ENCODE data around the gene CFAP73. TPM values are rescaled to one million over a fixed set of nuclear protein-coding genes. Genes with fewer than 3 reads are reported as not detected.
"Not testable (repeated sequence)": the region's sequence is repeated elsewhere in the genome, so short reads cannot be mapped to it uniquely, and the experiment has no call there.

The CFAP73 gene
- polyA plus RNA-seq, 4 donors, result 0.91 to 1.5 (median 1.1) TPM

DNA sequence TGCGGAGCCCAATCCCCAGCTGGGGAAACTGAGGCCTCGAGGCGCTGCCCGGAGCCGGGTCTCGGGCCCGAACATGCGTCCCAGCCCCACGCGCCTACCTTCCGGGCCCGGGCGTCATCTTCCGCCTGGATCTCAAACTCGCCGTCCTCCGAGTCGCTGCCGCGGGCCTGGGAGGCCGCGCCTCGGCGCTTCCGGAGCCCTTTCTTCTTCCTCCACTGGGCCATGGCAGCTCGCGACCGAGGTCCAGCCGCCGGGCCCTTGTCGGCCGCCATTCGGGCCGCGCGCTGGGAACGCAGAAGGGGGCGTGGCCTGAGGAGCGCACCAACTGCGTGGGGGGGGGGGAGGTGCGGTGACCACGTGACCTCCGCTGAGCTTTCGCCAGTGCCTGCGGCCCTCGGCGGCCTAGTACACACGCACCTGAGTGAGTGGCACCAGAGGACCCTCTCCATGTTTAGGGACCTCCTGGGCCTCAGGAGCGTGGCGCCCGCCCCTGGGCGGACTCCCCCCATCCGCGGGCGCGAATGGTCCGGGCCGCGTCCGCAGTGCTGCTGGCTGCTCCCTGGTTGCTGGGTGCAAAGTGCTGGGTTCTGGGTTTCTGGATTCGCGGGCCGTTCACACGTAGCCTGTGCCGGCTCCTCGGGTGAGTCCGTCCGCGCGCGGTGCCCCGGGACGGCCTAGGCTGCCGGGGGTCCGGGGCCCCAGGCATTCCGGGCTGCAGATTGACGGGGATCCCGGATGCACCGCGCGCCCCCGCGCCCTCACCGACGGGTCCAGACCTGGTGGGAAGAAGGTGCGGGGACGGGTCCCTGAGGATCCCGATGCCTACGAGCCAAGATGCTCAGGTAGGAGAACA lies 35.9 kb downstream of the CFAP73 start, which contains the start of the genes DDX54 and RITA1:
Gene DDX54 (minus strand): TSS at position 299 of the 853 bp plus-strand sequence. CDS start 27 bp downstream, at position 272.
Gene RITA1 (plus strand): TSS at position 542 of the 853 bp plus-strand sequence. CDS start 1,026 bp downstream, outside the sequence.
- DNase-seq (ENCODE audit: low read depth in 4 of 4, low spot score in 3 of 4), result peak; percentile 56 to 91 (median 71)

DNA sequence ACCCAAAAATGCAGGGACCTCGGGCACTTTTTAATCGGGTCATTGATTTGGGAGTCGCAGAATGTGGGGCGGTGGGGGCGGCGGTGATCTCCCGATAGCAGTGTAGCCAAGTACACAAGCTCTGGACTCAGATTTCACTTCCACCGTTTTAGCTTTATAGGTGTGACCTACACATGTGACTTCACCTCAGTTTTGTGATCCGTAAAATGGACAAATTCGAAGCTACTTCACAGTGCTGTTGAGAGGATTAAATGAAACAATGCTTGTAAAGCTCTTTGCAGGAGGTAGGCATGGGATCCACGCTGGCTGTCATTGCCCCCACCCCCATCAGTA lies 36.5 kb downstream of the CFAP73 start:
- DNase-seq (ENCODE audit: low read depth in 4 of 4, low spot score in 3 of 4), result no peak

DNA sequence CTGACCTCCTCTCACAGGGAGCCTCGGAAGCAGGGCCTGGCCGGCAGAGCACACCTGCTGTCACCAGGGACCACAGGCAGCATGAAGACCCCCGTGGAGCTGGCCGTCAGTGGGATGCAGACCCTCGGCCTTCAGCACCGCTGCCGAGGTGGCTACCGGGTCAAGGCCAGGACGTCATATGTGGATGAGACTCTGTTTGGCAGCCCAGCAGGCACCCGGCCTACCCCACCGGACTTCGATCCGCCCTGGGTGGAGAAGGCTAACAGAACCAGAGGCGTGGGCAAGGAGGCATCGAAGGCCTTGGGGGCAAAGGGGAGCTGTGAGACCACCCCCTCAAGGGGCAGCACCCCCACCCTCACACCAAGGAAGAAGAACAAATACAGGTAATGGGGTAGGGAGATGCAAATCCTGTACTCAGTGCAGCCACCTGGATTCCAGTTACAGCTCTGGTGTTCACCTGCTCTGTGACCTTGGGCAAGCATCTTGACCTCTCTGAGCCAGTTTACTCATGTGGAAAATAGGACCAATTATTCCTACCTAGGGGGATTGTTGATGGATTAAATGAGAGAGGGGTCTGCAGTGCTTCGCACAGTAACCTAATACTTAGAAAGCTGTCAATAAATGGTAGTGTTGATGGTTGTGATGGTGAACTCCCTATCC lies 37.3 kb downstream of the CFAP73 start:
- no peak for DNase-seq (ENCODE audit: low read depth in 4 of 4, low spot score in 3 of 4)

DNA sequence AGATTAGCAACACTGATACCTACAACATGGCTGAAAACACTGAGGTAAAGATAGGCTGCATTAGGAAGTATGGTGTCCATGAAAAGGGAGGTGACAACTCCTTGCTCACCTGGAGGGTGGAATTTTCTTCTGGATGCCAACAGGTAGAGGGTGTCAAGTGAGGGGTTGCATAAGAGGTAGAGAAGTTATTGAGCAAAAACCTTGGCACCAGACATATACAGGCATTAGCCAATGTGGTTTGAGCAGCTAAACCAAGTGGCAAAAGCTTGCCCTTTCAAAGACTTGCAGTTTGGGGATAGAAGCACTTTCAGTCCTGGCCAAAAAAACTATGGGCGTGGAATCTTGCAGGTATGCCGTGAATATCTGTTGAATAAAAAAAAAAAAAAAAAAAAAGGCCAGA lies 39.8 kb downstream of the CFAP73 start:
- DNase-seq (ENCODE audit: low read depth in 4 of 4, low spot score in 3 of 4), result no peak

DNA sequence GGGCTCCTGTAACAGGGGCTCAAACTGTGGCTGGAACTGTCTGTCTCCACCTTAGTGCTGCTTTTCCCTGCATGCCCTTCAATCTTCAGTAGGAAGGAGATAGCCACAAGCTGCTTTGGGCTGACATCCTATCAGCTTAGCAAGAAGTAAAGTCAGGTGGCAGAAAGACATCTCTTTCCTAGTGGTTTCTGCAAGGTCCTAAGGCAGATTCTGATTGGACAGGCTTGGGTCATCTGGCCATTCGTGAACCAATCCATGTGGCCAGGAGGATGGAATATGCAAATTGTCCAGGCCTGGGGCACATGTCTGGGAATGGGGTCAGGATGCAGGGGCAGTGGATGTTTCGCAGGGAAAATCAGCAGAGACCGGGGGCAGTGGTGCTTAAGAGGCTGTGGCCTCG lies 41.2 kb downstream of the CFAP73 start:
- DNase-seq (ENCODE audit: low read depth in 4 of 4, low spot score in 3 of 4), result no peak

DNA sequence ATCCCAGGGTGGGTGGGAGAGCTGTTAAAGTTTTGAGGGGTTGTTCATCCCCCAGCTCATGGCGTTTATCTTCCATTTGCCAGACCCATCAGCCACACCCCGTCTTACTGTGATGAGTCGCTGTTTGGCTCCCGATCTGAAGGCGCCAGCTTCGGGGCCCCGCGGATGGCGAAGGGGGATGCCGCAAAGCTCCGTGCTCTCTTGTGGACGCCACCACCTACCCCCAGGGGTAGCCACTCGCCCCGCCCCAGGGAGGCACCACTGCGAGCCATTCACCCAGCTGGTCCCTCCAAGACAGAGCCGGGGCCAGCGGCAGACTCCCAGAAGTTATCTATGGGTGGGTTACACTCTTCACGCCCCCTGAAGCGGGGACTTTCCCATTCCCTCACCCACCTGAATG lies 41.7 kb downstream of the CFAP73 start:
- no peak for DNase-seq (ENCODE audit: low read depth in 4 of 4, low spot score in 3 of 4)

DNA sequence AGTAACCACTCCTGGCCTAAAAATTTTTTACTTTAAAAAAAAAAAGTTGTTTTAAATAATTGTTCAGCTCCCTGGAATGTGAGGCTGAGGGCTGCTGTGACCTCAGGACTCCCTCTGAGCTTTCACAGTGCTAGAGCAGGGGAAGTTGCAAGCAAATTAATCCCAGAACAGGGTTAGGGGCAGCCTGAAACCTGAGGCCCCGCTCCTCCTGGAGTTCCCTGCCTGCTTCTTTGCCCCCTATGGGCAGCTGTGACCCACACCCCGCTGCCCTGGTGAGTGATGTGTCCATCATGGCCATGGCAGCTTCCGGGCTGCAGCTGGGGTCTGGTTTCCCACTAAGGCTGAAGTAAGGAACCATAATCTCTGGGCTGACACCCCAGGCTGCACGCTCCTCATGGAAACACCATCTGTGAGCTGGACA lies 45.5 kb downstream of the CFAP73 start:
- no peak for DNase-seq (ENCODE audit: low read depth in 4 of 4, low spot score in 3 of 4)

DNA sequence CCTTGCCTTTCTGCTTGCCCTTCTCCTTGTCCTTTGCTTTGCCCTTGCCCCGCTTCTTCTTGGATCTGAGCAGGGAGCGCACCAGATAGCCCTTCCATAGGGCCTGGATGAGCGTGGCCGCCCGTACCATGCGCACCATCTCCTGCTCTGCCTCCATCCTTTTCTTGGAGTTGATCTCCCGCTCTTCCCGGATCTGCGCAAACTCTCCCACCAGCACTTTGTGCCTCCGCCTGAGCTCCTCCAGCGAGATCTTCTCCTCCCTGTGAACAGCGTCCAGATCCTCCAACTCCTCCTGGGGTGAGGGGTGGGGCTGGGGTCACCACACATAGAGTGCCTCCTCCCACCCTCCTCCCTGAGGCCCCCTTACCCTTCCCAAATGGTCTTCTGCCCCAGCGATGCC lies 46.1 kb downstream of the CFAP73 start:
- DNase-seq (ENCODE audit: low read depth in 4 of 4, low spot score in 3 of 4), result no peak

DNA sequence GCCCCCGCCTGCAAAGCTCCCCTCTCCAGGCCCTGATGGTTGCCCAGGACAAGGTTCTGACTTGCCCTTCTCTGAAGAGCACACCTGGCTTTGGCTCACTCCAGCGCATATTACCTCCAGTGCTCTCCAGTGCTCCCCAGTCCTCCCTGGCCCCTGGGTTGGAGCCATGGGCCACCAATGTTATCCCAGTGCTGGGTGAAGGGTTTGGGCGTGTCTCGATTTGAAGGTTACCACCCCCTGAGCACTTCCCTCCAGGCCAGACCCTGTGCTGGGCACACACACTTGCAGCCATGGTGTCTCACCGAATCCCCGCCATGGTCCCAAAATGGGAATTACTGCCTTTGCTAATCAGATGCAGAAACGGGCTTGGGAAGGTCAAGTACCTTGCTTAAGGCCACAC lies 47.1 kb downstream of the CFAP73 start:
- DNase-seq (ENCODE audit: low read depth in 4 of 4, low spot score in 3 of 4), result no peak

DNA sequence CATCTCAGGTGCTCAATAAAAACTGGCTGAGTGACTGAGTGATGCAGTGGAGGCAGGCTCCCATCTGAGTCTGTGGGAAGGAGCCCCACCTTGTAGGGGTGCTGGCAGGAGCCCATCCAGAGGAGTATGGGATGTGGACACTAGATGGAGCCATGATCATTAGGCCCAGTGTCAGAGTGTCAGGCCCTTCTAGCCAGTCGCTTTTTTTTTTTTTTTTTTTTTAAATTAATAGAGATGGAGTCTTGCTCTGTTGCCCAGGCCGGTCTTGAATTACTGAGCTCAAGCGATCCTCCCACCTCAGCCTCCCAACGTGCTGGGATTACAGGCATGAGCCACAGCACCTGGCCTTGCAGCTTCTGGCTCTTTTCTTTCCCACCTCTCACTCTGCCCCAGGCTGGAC lies 47.5 kb downstream of the CFAP73 start:
- peak in 2 of 4 donors; percentile 40 to 42 for DNase-seq (ENCODE audit: low read depth in 4 of 4, low spot score in 3 of 4)

DNA sequence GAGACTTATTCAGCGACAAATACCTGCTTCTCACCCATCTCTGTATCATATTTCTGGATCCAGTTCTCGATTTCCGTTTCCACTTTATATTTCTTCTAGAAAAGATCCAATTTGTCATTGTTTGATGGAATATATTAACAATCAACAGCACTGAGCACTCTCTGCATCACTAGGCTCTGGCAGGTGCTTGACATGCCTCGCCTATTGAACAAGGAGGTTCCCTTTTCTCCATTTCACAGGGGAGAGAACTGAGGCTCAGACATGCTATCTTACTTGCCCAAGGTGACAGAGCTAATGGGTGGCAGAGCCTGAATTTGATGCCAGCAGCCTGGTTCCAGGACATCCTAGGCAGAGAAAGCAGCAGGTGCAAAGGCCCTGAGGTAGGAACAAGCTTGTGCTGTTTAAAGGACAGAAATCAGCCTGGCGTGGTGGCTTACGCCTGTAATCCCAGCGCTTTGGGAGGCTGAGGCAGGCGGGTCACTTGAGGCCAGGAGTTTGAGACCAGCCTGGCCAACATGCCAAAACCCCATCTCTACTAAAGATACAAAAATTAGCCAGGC lies 48.1 kb downstream of the CFAP73 start:
- no peak for DNase-seq (ENCODE audit: low read depth in 4 of 4, low spot score in 3 of 4)

DNA sequence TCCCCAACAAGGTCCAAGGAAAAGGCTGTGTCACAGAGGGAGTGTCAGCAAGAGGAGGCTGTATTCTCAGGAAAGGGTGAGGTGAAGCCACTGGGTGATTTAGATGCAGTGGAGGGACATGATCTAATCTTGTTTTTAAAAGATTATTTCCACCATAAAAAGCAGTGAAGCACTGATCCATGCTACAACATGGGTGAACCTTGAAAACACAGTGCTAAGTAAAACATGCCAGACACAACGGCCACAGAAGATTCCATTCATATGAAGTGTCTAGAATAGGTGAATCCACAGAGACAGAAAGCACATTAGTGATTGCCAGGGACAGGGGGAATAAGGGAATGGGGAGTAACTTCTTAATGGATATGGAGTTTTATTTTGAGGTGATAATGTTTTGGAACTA lies 48.8 kb downstream of the CFAP73 start:
- no peak for DNase-seq (ENCODE audit: low read depth in 4 of 4, low spot score in 3 of 4)

DNA sequence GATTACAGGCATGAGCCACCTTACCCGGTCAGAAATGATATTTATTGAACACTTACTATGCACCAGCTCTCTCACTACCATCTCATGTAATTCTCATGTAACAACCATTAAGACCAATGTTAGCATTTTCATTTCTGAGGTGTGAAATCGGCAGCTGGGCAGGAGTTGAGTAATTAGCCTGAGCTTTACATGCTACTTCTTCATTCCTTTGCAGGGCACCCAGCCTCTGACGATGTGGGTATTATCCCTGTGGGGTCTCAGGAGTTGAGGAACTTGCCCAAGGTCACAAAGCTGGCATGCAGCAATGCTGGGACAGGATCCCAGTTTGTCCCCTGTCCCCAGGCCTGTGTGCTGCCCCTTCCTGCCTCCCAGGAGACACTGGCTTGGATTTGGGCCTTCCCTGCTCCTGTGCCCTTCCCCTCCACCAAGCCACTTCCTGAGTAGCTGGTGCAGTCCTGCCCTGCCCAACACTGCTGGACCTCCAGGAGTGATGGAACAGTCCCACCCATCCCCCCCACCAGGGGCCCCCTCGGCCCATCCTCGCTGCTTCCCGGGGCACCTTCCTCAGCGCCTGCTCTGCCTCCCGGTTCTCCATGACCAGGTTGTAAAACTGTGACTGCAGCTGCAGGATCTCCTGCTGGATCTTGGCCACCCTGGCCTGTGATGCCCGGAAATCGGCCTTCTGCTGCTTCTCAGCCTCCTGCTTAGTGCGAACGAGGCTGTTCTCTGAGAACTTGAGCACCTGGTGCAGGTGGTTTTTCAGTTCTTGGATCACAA lies 50.7 kb downstream of the CFAP73 start:
- DNase-seq (ENCODE audit: low read depth in 4 of 4, low spot score in 3 of 4), result no peak

DNA sequence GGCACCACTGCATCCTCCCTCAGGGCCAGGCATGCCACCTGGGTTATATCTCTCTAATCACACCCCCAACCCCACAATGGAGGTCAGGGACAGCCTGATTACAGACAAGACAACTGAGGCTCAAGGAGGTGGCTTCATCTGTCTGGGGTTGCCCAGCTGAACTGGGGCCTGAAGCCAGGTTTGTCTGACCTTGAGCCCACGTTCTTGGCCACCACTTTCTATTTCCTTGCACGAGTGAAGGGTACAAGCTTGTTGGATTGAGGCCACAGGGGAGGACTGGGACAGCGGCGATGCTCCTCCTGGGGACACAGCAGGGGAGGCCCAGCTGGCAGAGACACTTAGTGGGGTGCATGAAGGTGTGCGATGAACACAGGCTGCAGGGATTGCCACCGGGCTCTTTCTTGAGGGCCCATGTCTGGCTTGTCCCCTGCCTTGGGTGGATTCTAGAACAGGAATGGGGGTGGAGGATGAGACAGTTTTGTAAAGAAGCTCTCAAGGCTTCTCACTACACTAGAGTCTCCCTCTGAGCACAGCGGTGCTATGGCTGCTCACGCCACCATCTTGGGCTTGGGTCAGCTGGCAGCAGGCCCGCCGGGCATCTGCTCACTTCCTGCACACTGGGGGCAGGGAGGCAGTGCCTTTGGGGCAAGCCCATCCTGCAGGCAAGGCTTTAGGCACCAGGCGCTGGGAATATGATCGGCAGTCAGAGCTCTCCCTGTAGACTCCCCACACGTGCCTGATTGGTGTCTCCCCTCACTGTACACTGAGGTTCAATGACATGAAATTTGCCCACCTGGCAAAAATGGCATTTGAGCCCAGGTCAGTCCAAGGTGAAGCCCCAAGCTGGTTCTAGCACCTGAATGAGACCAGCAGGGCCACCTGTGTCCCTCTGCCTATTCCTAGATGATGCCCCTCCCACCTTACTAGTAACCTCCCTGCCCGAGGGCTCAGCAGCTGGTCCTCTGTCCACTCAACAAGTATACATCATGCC lies 52.0 kb downstream of the CFAP73 start:
- no peak for DNase-seq (ENCODE audit: low read depth in 4 of 4, low spot score in 3 of 4)

DNA sequence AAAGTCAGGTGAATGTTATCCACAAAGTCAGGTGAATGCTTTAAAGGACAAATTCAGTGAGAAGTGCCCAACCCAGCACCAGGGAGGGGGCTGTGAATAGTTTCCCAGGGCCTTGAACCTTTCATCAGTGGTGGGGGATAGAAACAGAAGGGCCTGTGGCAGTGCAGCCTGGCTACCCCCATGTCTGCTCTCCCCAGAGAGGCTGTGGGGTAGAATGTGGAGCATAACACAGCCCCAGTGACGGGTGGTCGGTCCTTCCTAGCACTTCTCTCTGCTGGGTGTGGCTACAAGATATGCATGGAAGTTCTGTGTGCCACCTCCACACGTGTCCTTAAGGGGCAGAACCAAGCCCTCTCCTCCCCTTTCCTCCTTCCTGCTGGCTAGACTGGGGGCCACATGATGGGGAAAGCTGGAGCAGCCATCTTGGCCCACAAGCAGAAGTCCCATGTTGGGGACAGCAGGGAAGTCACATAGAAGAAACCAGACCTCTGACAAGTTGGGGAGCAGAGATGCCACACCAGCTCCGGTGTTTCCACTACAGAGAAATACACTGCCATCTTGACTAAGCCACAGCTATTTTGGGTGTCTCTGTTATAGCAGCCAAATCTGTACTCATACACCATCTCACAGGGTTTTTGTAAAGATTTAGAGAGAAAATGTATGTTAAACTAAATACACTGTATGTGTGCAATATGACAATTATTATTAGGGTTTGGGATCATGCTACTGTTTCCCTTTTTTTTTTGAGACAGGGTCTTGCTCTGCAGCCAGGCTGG lies 53.0 kb downstream of the CFAP73 start:
- DNase-seq (ENCODE audit: low read depth in 4 of 4, low spot score in 3 of 4), result no peak

DNA sequence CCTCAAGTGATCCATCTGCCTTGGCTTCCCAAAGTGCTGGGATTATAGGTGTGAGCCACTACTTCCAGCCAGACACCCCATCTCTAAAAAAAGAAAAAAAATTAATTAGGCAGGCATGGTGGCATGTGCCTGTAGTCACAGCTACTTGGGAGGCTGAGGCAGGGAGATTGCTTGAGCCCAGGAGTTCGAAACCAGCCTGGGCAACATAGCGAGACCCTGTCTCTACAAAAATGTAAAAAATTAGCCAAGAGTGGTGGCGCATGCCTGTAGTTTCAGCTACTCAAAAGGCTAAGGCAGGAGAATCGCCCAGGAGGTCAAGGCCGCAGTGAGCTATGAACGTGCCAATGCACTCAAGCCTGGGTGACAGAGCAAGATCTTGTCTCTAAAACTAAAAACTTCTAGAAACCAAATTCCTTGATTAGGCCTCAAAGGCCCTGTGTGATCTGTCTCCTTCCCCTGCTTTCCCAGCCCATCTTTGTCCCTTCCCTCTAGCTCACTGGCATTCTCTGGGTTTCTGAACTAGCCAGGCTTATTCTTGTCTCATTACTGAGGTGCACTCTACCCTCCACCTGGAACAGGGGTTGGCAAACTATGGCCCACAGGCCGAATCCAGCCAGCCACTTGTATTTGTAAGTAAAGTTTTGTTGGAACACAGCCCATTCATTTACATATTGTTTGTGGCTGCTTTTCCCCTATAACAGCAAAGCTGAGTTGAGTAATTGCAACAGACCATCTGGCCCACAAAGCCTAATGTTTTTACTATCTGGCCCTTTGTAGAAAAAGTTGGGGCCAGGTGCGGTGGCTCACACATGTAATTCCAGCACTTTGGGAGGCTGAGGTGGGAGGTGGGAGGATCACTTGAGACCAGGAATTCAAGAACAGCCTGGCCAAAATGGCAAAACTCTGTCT lies 54.6 kb downstream of the CFAP73 start:
- DNase-seq (ENCODE audit: low read depth in 4 of 4, low spot score in 3 of 4), result no peak

DNA sequence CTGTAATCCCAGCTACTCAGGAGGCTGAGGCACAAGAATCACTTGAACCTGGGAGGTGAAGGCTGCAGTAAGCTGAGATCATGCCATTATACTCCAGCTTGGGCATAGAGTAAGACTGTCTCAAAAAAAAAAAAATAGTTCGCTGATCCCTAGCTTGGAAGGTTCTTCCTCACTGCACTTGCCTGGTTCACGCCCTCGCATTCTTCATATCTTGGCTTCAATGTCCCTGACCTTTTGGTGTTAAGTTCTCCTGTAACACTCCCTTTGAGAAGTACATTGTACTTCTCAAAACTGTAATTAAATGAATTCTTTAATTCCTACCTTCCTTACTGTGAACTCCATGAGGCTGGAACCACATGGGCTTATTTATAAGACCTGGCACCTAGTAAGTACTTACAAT lies 55.3 kb downstream of the CFAP73 start:
- no peak for DNase-seq (ENCODE audit: low read depth in 4 of 4, low spot score in 3 of 4)

DNA sequence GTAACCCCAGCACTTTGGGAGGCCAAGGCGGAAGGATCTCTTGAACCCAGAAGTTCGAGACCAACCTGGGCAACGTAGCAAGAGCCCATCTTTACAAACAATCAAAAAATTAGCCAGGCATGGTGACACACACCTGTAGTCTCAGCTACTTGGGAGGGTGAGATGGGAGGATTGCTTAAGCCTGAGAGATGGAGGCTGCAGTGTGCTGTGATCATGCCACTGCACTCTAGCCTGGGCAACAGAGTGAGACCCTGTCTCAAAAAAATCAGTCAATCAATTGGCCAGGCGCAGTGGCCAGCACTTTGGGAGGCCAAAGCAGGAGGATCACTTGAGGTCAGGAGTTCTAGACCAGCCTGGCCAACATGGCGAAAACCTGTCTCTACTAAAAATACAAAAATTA lies 57.3 kb downstream of the CFAP73 start:
- DNase-seq (ENCODE audit: low read depth in 4 of 4, low spot score in 3 of 4), result not testable (repeated sequence)
